ENCODE measurements around the gene HIP1.

DNA sequence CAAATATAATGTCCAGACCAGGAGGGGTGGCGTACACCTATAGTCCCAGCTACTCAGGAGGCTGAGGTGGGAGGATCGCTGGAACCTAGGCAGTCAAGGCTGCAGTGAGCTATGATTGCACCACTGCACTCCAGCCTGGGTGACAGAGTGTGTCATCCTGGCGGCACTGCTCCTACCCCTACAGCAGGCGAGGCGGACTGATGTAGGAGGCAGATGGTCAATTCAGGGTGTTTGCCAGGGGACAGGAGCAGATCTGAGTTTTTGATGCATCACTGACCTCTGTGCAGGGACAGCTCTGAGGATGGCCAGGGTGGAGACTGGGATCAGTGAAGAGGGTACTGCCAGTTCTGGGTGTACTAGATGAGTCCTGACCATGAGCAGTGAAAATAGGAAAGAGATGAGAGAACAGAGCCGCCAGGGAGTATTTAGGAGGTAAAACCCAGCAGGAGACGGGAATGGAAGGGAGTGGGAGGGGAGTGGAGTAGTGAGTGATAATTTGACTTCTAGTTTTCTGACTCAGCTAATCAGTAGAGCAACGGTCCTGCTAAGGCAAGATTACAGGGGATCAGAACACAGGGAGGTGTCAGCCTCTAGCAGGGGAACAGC lies 75.3 kb downstream of the HIP1 start:
- TF ChIP-seq SALL2 (CRISPR knock-in tag; IDR thresholded peaks at IDR 0.05): no peak
- TF ChIP-seq POLR2AphosphoS5 (IDR thresholded peaks at IDR 0.05; ENCODE audit: low read depth, low read length): no peak
- TF ChIP-seq, protein P1, sequence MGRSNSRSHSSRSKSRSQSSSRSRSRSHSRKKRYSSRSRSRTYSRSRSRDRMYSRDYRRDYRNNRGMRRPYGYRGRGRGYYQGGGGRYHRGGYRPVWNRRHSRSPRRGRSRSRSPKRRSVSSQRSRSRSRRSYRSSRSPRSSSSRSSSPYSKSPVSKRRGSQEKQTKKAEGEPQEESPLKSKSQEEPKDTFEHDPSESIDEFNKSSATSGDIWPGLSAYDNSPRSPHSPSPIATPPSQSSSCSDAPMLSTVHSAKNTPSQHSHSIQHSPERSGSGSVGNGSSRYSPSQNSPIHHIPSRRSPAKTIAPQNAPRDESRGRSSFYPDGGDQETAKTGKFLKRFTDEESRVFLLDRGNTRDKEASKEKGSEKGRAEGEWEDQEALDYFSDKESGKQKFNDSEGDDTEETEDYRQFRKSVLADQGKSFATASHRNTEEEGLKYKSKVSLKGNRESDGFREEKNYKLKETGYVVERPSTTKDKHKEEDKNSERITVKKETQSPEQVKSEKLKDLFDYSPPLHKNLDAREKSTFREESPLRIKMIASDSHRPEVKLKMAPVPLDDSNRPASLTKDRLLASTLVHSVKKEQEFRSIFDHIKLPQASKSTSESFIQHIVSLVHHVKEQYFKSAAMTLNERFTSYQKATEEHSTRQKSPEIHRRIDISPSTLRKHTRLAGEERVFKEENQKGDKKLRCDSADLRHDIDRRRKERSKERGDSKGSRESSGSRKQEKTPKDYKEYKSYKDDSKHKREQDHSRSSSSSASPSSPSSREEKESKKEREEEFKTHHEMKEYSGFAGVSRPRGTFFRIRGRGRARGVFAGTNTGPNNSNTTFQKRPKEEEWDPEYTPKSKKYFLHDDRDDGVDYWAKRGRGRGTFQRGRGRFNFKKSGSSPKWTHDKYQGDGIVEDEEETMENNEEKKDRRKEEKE (IDR thresholded peaks at IDR 0.05): no peak
- TF ChIP-seq PAWR (CRISPR knock-in tag; IDR thresholded peaks at IDR 0.05; ENCODE audit: borderline replicate concordance): no peak
- TF ChIP-seq SIN3A (IDR thresholded peaks at IDR 0.05; ENCODE audit: borderline replicate concordance, low read depth, low read length): no peak
- TF ChIP-seq HDAC2 (CRISPR knock-in tag; IDR thresholded peaks at IDR 0.05): no peak
- TF ChIP-seq, protein P2, sequence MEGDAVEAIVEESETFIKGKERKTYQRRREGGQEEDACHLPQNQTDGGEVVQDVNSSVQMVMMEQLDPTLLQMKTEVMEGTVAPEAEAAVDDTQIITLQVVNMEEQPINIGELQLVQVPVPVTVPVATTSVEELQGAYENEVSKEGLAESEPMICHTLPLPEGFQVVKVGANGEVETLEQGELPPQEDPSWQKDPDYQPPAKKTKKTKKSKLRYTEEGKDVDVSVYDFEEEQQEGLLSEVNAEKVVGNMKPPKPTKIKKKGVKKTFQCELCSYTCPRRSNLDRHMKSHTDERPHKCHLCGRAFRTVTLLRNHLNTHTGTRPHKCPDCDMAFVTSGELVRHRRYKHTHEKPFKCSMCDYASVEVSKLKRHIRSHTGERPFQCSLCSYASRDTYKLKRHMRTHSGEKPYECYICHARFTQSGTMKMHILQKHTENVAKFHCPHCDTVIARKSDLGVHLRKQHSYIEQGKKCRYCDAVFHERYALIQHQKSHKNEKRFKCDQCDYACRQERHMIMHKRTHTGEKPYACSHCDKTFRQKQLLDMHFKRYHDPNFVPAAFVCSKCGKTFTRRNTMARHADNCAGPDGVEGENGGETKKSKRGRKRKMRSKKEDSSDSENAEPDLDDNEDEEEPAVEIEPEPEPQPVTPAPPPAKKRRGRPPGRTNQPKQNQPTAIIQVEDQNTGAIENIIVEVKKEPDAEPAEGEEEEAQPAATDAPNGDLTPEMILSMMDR (CRISPR knock-in tag; IDR thresholded peaks at IDR 0.05): no peak

Data from HepG2 (cell line).